ENCODE results near the gene CELF2.

CELF2 gene

GRCh38 chr10:11210211-11210922 lies 192.7 kb downstream of the CELF2 start:
- H3K27ac ChIP-seq (ENCODE audit: low read depth, low read length) = no peak overlapping the region
- H3K4me1 ChIP-seq (ENCODE audit: control insufficient read depth in 1 of 2, insufficient read depth in 2 of 2, low read length in 2 of 2) = peaks cover 5 to 21% of the 10 kb centered on the region in 2 donors
- no peak overlapping the region for H3K4me3 ChIP-seq (ENCODE audit: low read depth in 1 of 2, low read length in 2 of 2)
- no peaks in the 10 kb centered on the region for H3K27me3 ChIP-seq (ENCODE audit: control insufficient read depth in 1 of 2, insufficient read depth in 2 of 2, low read length in 2 of 2)
- no peaks in the 10 kb centered on the region for H3K9me3 ChIP-seq (ENCODE audit: control insufficient read depth in 1 of 2, low read length in 2 of 2)
- H3K9ac ChIP-seq (ENCODE audit: low read depth in 1 of 2, low read length in 2 of 2) = no peak overlapping the region
- H3K36me3 ChIP-seq (ENCODE audit: control insufficient read depth in 1 of 2, insufficient read depth in 2 of 2, low read length in 2 of 2) = no peaks in the 10 kb centered on the region

DNA sequence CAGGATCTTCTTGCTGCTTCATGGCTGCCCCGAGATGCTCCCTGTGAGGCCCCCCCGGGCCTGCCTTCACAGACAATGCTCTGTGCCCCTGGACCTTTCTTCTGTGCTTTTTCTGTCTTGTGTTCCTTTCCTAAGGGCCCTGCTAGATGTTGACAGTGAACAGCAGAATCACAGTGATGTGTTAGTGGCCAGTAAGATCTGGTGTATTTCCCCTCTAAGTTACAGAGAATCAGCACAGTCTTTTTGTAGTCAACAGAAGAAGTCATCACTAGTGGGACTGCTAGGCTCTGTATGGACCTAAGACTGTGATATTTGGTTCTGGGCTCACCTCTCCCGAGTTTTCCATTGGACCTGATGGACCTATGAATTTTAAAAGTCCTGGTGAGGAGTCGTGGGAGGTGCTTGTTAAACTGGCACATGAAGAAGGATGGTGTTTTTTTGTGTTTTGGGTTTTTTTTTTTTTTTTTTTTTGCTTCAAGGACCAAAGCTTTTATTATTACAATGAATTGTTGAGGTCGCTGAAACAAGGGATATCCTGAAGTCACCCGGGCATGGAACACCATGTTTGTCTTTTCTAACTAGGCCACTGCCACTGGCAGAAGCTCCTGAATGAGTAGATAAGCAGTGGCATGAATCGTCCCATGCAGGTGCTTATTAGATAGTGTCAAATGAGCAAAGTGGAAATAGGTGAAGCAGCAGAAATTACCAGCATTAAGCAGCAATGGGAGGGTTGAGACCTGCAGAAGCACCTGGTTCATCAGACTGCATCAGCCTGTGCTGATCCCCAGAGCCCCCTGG lies 194.8 kb downstream of the CELF2 start:
- Histone ChIP-seq H3K27me3 (ENCODE audit: control insufficient read depth in 1 of 2, insufficient read depth in 2 of 2, low read length in 2 of 2) (no peaks in the 10 kb centered on the region), H3K4me3 (ENCODE audit: low read depth in 1 of 2, low read length in 2 of 2) (no peak overlapping the region), H3K4me1 (ENCODE audit: control insufficient read depth in 1 of 2, insufficient read depth in 2 of 2, low read length in 2 of 2) (peaks cover 5 to 21% of the 10 kb centered on the region in 2 donors), H3K27ac (ENCODE audit: low read depth, low read length) (no peak overlapping the region), H3K9me3 (ENCODE audit: control insufficient read depth in 1 of 2, low read length in 2 of 2) (no peaks in the 10 kb centered on the region), H3K9ac (ENCODE audit: low read depth in 1 of 2, low read length in 2 of 2) (no peak overlapping the region), H3K36me3 (ENCODE audit: control insufficient read depth in 1 of 2, insufficient read depth in 2 of 2, low read length in 2 of 2) (no peaks in the 10 kb centered on the region)

GRCh38 chr10:11213137-11213536 lies 195.5 kb downstream of the CELF2 start:
- H3K9ac ChIP-seq (ENCODE audit: low read depth in 1 of 2, low read length in 2 of 2) = no peak overlapping the region
- H3K27ac ChIP-seq (ENCODE audit: low read depth, low read length) = no peak overlapping the region
- no peaks in the 10 kb centered on the region for H3K36me3 ChIP-seq (ENCODE audit: control insufficient read depth in 1 of 2, insufficient read depth in 2 of 2, low read length in 2 of 2)
- H3K27me3 ChIP-seq (ENCODE audit: control insufficient read depth in 1 of 2, insufficient read depth in 2 of 2, low read length in 2 of 2) = no peaks in the 10 kb centered on the region
- peaks cover 5 to 19% of the 10 kb centered on the region in 2 donors for H3K4me1 ChIP-seq (ENCODE audit: control insufficient read depth in 1 of 2, insufficient read depth in 2 of 2, low read length in 2 of 2)
- H3K9me3 ChIP-seq (ENCODE audit: control insufficient read depth in 1 of 2, low read length in 2 of 2) = no peaks in the 10 kb centered on the region
- H3K4me3 ChIP-seq (ENCODE audit: low read depth in 1 of 2, low read length in 2 of 2) = no peak overlapping the region

DNA sequence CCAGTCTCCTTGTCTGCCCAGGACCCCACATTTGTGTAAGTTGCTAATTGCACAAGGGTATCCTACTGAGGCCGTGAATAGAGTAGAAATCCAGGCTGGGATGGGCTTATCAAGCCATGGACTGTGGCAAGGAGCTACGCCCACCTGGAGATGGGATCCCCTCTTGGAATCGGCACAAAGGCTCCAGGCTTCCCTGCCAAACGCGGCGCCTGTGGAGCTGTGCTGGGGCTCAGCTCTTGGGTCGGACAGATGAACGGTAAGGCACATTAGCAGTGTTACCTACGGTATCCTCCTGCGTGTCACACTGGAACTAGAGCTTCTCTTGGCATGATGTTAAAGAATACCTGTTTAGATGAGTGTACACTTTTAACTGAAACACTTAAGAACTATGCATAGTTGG lies 196.7 kb downstream of the CELF2 start:
- Histone ChIP-seq H3K36me3 (ENCODE audit: control insufficient read depth in 1 of 2, insufficient read depth in 2 of 2, low read length in 2 of 2) (peaks cover 0 to 1% of the 10 kb centered on the region in 2 donors), H3K9me3 (ENCODE audit: control insufficient read depth in 1 of 2, low read length in 2 of 2) (no peaks in the 10 kb centered on the region), H3K4me1 (ENCODE audit: control insufficient read depth in 1 of 2, insufficient read depth in 2 of 2, low read length in 2 of 2) (peaks cover 5 to 16% of the 10 kb centered on the region in 2 donors), H3K9ac (ENCODE audit: low read depth in 1 of 2, low read length in 2 of 2) (no peak overlapping the region), H3K4me3 (ENCODE audit: low read depth in 1 of 2, low read length in 2 of 2) (no peak overlapping the region), H3K27ac (ENCODE audit: low read depth, low read length) (no peak overlapping the region), H3K27me3 (ENCODE audit: control insufficient read depth in 1 of 2, insufficient read depth in 2 of 2, low read length in 2 of 2) (no peaks in the 10 kb centered on the region)

- Histone ChIP-seq H3K36me3 (ENCODE audit: control insufficient read depth in 1 of 2, insufficient read depth in 2 of 2, low read length in 2 of 2) (peaks cover 0 to 8% of the 10 kb centered on the region in 2 donors), H3K27me3 (ENCODE audit: control insufficient read depth in 1 of 2, insufficient read depth in 2 of 2, low read length in 2 of 2) (no peaks in the 10 kb centered on the region), H3K4me1 (ENCODE audit: control insufficient read depth in 1 of 2, insufficient read depth in 2 of 2, low read length in 2 of 2) (peaks cover 5 to 9% of the 10 kb centered on the region in 2 donors), H3K9ac (ENCODE audit: low read depth in 1 of 2, low read length in 2 of 2) (no peak overlapping the region), H3K9me3 (ENCODE audit: control insufficient read depth in 1 of 2, low read length in 2 of 2) (no peaks in the 10 kb centered on the region), H3K4me3 (ENCODE audit: low read depth in 1 of 2, low read length in 2 of 2) (no peak overlapping the region), H3K27ac (ENCODE audit: low read depth, low read length) (no peak overlapping the region)
Observed at GRCh38 chr10:11215471-11215870, 197.8 kb downstream of the CELF2 start.

DNA sequence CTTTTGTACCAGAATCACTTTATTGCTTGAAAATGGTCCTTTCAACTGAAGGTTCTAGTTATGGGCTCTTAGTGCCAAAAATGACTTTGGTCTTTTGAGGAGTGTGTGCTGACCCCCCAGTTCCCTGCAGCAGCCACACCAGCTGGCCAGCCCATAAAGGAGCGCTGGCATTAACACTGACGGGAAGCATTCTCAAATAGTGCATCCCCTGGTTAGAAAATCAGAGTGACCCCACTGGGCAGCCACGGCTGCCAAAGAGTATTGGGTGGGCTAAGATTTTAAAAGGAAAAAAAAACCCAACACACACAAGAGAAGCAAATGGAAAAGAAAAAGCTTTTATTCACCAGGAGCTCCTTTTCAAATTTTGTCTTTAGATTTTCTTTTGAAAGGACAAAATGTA lies 199.8 kb downstream of the CELF2 start:
- Histone ChIP-seq H3K36me3 (ENCODE audit: control insufficient read depth in 1 of 2, insufficient read depth in 2 of 2, low read length in 2 of 2) (peaks cover 2 to 8% of the 10 kb centered on the region in 2 donors), H3K4me3 (ENCODE audit: low read depth in 1 of 2, low read length in 2 of 2) (no peak overlapping the region), H3K27me3 (ENCODE audit: control insufficient read depth in 1 of 2, insufficient read depth in 2 of 2, low read length in 2 of 2) (no peaks in the 10 kb centered on the region), H3K4me1 (ENCODE audit: control insufficient read depth in 1 of 2, insufficient read depth in 2 of 2, low read length in 2 of 2) (peaks cover 0 to 5% of the 10 kb centered on the region in 2 donors), H3K9me3 (ENCODE audit: control insufficient read depth in 1 of 2, low read length in 2 of 2) (no peaks in the 10 kb centered on the region), H3K27ac (ENCODE audit: low read depth, low read length) (no peak overlapping the region), H3K9ac (ENCODE audit: low read depth in 1 of 2, low read length in 2 of 2) (no peak overlapping the region)

GRCh38 chr10:11218395-11218794 lies 200.7 kb downstream of the CELF2 start:
- Histone ChIP-seq H3K27ac (ENCODE audit: low read depth, low read length) (no peak overlapping the region), H3K27me3 (ENCODE audit: control insufficient read depth in 1 of 2, insufficient read depth in 2 of 2, low read length in 2 of 2) (no peaks in the 10 kb centered on the region), H3K9me3 (ENCODE audit: control insufficient read depth in 1 of 2, low read length in 2 of 2) (no peaks in the 10 kb centered on the region), H3K4me1 (ENCODE audit: control insufficient read depth in 1 of 2, insufficient read depth in 2 of 2, low read length in 2 of 2) (no peaks in the 10 kb centered on the region), H3K36me3 (ENCODE audit: control insufficient read depth in 1 of 2, insufficient read depth in 2 of 2, low read length in 2 of 2) (peaks cover 2 to 8% of the 10 kb centered on the region in 2 donors), H3K9ac (ENCODE audit: low read depth in 1 of 2, low read length in 2 of 2) (no peak overlapping the region), H3K4me3 (ENCODE audit: low read depth in 1 of 2, low read length in 2 of 2) (no peak overlapping the region)

DNA sequence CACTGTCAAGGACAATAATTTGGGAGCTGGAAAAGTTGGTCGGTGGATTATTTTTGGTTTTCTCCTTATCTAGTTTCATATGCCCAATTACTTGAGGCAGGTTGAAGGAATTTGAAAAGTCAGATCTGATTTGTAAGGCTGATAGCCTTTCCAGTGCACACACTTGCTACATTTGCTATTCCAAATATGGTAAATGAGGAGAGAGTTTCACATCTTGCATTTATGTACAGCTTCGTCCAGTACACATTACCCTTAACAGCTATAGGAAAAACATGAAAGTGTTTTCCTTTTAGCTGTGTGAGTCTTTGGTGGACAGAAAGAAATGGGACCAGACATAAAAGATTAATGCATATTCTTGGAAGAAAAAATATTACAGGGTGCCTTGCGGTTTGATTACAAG lies 201.8 kb downstream of the CELF2 start:
- H3K4me3 ChIP-seq (ENCODE audit: low read depth in 1 of 2, low read length in 2 of 2) = no peak overlapping the region
- peaks cover 2 to 8% of the 10 kb centered on the region in 2 donors for H3K36me3 ChIP-seq (ENCODE audit: control insufficient read depth in 1 of 2, insufficient read depth in 2 of 2, low read length in 2 of 2)
- H3K9ac ChIP-seq (ENCODE audit: low read depth in 1 of 2, low read length in 2 of 2) = no peak overlapping the region
- no peak overlapping the region for H3K27ac ChIP-seq (ENCODE audit: low read depth, low read length)
- H3K27me3 ChIP-seq (ENCODE audit: control insufficient read depth in 1 of 2, insufficient read depth in 2 of 2, low read length in 2 of 2) = no peaks in the 10 kb centered on the region
- no peaks in the 10 kb centered on the region for H3K4me1 ChIP-seq (ENCODE audit: control insufficient read depth in 1 of 2, insufficient read depth in 2 of 2, low read length in 2 of 2)
- H3K9me3 ChIP-seq (ENCODE audit: control insufficient read depth in 1 of 2, low read length in 2 of 2) = no peaks in the 10 kb centered on the region

GRCh38 chr10:11223081-11223480 lies 205.4 kb downstream of the CELF2 start:
- peaks cover 11 to 26% of the 10 kb centered on the region in 2 donors for H3K4me1 ChIP-seq (ENCODE audit: control insufficient read depth in 1 of 2, insufficient read depth in 2 of 2, low read length in 2 of 2)
- no peaks in the 10 kb centered on the region for H3K9me3 ChIP-seq (ENCODE audit: control insufficient read depth in 1 of 2, low read length in 2 of 2)
- no peak overlapping the region for H3K9ac ChIP-seq (ENCODE audit: low read depth in 1 of 2, low read length in 2 of 2)
- H3K36me3 ChIP-seq (ENCODE audit: control insufficient read depth in 1 of 2, insufficient read depth in 2 of 2, low read length in 2 of 2) = peaks cover 2 to 8% of the 10 kb centered on the region in 2 donors
- no peak overlapping the region for H3K27ac ChIP-seq (ENCODE audit: low read depth, low read length)
- no peaks in the 10 kb centered on the region for H3K27me3 ChIP-seq (ENCODE audit: control insufficient read depth in 1 of 2, insufficient read depth in 2 of 2, low read length in 2 of 2)
- no peak overlapping the region for H3K4me3 ChIP-seq (ENCODE audit: low read depth in 1 of 2, low read length in 2 of 2)

DNA sequence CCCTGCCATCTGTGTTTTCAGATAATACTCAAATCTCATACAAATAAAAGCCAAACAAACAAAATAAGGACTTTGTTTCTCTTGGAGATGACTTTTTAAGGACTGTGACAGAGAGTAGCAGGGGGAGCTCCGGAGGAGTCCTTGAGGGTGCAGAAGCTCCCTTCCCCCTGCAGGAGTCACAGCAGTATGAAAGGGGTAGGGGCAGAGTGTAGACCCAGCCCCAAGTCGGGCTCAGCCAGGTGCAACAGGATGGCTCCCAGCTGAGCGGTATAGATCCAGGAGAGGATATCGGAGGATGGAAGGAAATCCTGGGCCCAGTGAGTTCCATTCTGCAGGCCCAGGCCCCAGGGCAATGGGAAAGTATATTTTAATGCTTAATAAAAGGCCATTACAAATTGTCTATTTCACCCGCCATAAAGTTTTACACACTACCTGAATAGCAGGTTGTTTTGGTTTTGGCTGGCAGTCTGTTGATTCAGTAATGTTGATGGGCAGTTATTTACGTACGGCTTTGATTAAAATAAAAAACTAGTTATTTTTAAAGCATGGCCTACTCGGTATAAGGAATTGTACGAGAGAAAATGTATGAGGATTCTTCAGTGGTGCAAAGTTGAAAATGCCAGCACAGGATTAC lies 206.0 kb downstream of the CELF2 start:
- Histone ChIP-seq H3K27me3 (ENCODE audit: control insufficient read depth in 1 of 2, insufficient read depth in 2 of 2, low read length in 2 of 2) (no peaks in the 10 kb centered on the region), H3K4me3 (ENCODE audit: low read depth in 1 of 2, low read length in 2 of 2) (no peak overlapping the region), H3K9me3 (ENCODE audit: control insufficient read depth in 1 of 2, low read length in 2 of 2) (no peaks in the 10 kb centered on the region), H3K9ac (ENCODE audit: low read depth in 1 of 2, low read length in 2 of 2) (no peak overlapping the region), H3K27ac (ENCODE audit: low read depth, low read length) (no peak overlapping the region), H3K36me3 (ENCODE audit: control insufficient read depth in 1 of 2, insufficient read depth in 2 of 2, low read length in 2 of 2) (peaks cover 2 to 8% of the 10 kb centered on the region in 2 donors), H3K4me1 (ENCODE audit: control insufficient read depth in 1 of 2, insufficient read depth in 2 of 2, low read length in 2 of 2) (peaks cover 11 to 26% of the 10 kb centered on the region in 2 donors)
